ENCODE measurements around the gene SASH1. TPM values are rescaled to one million over a fixed set of nuclear protein-coding genes. Genes with fewer than 3 reads are reported as not detected.
"Not testable (repeated sequence)": the region's sequence is repeated elsewhere in the genome, so short reads cannot be mapped to it uniquely, and the experiment has no call there.

Gene SASH1
- total RNA-seq, 1 donor from 2014 or later: 23.2 TPM

GRCh38 chr6:148565321-148565926, 222.8 kb downstream of the SASH1 start:
- DNase-seq (ENCODE audit: low spot score in 2 of 2) (no peak), FAIRE-seq (no peak)

- DNase-seq (ENCODE audit: low spot score in 2 of 2) (no peak), FAIRE-seq (no peak)
Observed at GRCh38 chr6:148565930-148566663, 223.5 kb downstream of the SASH1 start.

- FAIRE-seq (no peak), DNase-seq (ENCODE audit: low spot score in 2 of 2) (no peak)
Observed at GRCh38 chr6:148566664-148567350, 224.2 kb downstream of the SASH1 start.

GRCh38 chr6:148570456-148570855, 227.8 kb downstream of the SASH1 start:
- DNase-seq (ENCODE audit: low spot score in 2 of 2): no peak
- no peak for FAIRE-seq

GRCh38 chr6:148572676-148573335, 230.2 kb downstream of the SASH1 start:
- DNase-seq (ENCODE audit: low spot score in 2 of 2) (no peak), FAIRE-seq (no peak)

GRCh38 chr6:148573922-148574321, 231.3 kb downstream of the SASH1 start:
- DNase-seq (ENCODE audit: low spot score in 2 of 2) (no peak), FAIRE-seq (no peak)

GRCh38 chr6:148577687-148578488, 235.2 kb downstream of the SASH1 start:
- peak; percentile 99 for FAIRE-seq
- peak in 1 of 2 donors; percentile 64 for DNase-seq (ENCODE audit: low spot score in 2 of 2)

GRCh38 chr6:148578489-148578814, 235.8 kb downstream of the SASH1 start:
- DNase-seq (ENCODE audit: low spot score in 2 of 2): no peak
- no peak for FAIRE-seq

GRCh38 chr6:148578837-148579565, 236.4 kb downstream of the SASH1 start:
- DNase-seq (ENCODE audit: low spot score in 2 of 2): no peak
- FAIRE-seq: no peak

GRCh38 chr6:148580442-148580841, 237.8 kb downstream of the SASH1 start:
- FAIRE-seq (no peak), DNase-seq (ENCODE audit: low spot score in 2 of 2) (no peak)

- no peak for FAIRE-seq
- no peak for DNase-seq (ENCODE audit: low spot score in 2 of 2)
Observed at GRCh38 chr6:148583631-148584030, 241.0 kb downstream of the SASH1 start.

- not testable (repeated sequence) for FAIRE-seq
Observed at GRCh38 chr6:148585641-148586040, 243.0 kb downstream of the SASH1 start.

GRCh38 chr6:148590883-148591282, 248.2 kb downstream of the SASH1 start:
- FAIRE-seq (no peak), DNase-seq (ENCODE audit: low spot score in 2 of 2) (no peak)

More at GRCh38 chr6:148585641-148586040, 243.0 kb downstream of the SASH1 start:
- not testable (repeated sequence) for DNase-seq (ENCODE audit: low spot score in 2 of 2)

- DNase-seq (ENCODE audit: low spot score in 2 of 2): no peak
- FAIRE-seq: no peak
Observed at GRCh38 chr6:148591656-148592055, 249.0 kb downstream of the SASH1 start.

GRCh38 chr6:148593130-148593812, 250.6 kb downstream of the SASH1 start:
- DNase-seq (ENCODE audit: low spot score in 2 of 2): no peak
- FAIRE-seq: no peak

- no peak for DNase-seq (ENCODE audit: low spot score in 2 of 2)
- FAIRE-seq: no peak
Observed at GRCh38 chr6:148593813-148594170, 251.2 kb downstream of the SASH1 start.

GRCh38 chr6:148595550-148595949, 252.9 kb downstream of the SASH1 start:
- FAIRE-seq (no peak), DNase-seq (ENCODE audit: low spot score in 2 of 2) (no peak)

GRCh38 chr6:148596891-148597455, 254.3 kb downstream of the SASH1 start:
- DNase-seq (ENCODE audit: low spot score in 2 of 2) (no peak), FAIRE-seq (no peak)

- DNase-seq (ENCODE audit: low spot score in 2 of 2): no peak
Observed at GRCh38 chr6:148598724-148599123, 256.1 kb downstream of the SASH1 start.

More at GRCh38 chr6:148598724-148599123, 256.1 kb downstream of the SASH1 start:
- FAIRE-seq: no peak
